Large intestine (tissue), 3 donors: Measurements from ENCODE around the gene MAML2. TPM values are rescaled to one million over a fixed set of nuclear protein-coding genes. Genes with fewer than 3 reads are reported as not detected.

ENCODE experiments used
- DNase-seq, 2 donors: peaks; one replicate each; pipeline versions ENCODE4 v3.0.0 to v3.0.0-alpha.2; 2013
- H3K27ac ChIP-seq: one replicate; pipeline ENCODE4 v1.5.1; 2013; ENCODE audit warnings: low read length
- H3K27me3 ChIP-seq: 2 replicates; pipeline ENCODE4 v1.6.1; 2013; ENCODE audit warnings: low read length; ENCODE audit not compliant: control insufficient read depth, insufficient read depth
- H3K36me3 ChIP-seq: 2 replicates; pipeline ENCODE4 v1.6.1; 2013; ENCODE audit warnings: low read length; ENCODE audit not compliant: control insufficient read depth, insufficient read depth
- H3K4me1 ChIP-seq: one replicate; pipeline ENCODE4 v1.6.1; 2013; ENCODE audit warnings: low read length; ENCODE audit not compliant: control insufficient read depth, insufficient read depth
- H3K4me3 ChIP-seq: one replicate; pipeline ENCODE4 v1.5.1; 2013; ENCODE audit warnings: low read length
- H3K9me3 ChIP-seq: one replicate; pipeline ENCODE4 v1.6.1; 2013; ENCODE audit warnings: mild to moderate bottlenecking, low read depth, low read length, moderate library complexity; ENCODE audit not compliant: control insufficient read depth
- WGBS: methylation state at CpG from one replicate; pipeline ENCODE4 v1.1.5; 2013; ENCODE audit warnings: low lambda C conversion rate; ENCODE audit not compliant: insufficient coverage; 5-methylcytosine and 5-hydroxymethylcytosine counted together
- polyA plus RNA-seq: library from polyadenylated mRNA; unstranded; fragments of 120-200 nt; gene quantifications from one replicate; pipeline ENCODE4 v1.2.1, GENCODE V29; 2013

Gene MAML2
- polyA plus RNA-seq, 1 donor: 11.2 TPM

- Histone ChIP-seq H3K27me3 (no peaks in the 10 kb centered on the region), H3K36me3 (peaks cover 14% of the 10 kb centered on the region), H3K4me1 (peaks cover 11% of the 10 kb centered on the region), H3K4me3 (no peak overlapping the region), H3K27ac (no peak overlapping the region), H3K9me3 (no peaks in the 10 kb centered on the region)
- 100% methylated on average over 2 of the region's 2 CpGs for WGBS
- DNase-seq: no peak
These were observed 353.9 kb downstream of the MAML2 start for GRCh38 chr11:95989076-95989605.

GRCh38 chr11:95985174-95985808 lies 357.7 kb downstream of the MAML2 start:
- DNase-seq: no peak
- Histone ChIP-seq H3K27ac (no peak overlapping the region), H3K9me3 (no peaks in the 10 kb centered on the region), H3K36me3 (peaks cover 25% of the 10 kb centered on the region), H3K4me1 (peaks cover 3% of the 10 kb centered on the region), H3K27me3 (no peaks in the 10 kb centered on the region), H3K4me3 (no peak overlapping the region)
- 60% methylated on average over 1 of the region's 1 CpG for WGBS

- no peak overlapping the region for H3K27ac ChIP-seq
These were observed 358.9 kb downstream of the MAML2 start for GRCh38 chr11:95984072-95984471.

GRCh38 chr11:95977534-95978174 lies 365.3 kb downstream of the MAML2 start:
- no peaks in the 10 kb centered on the region for H3K9me3 ChIP-seq
- H3K4me1 ChIP-seq: no peaks in the 10 kb centered on the region
- whole genome bisulfite sequencing: 100% methylated on average over 1 of the region's 6 CpGs
- DNase-seq: no peak
- no peaks in the 10 kb centered on the region for H3K27me3 ChIP-seq
- no peak overlapping the region for H3K4me3 ChIP-seq
- H3K36me3 ChIP-seq: peaks cover 30% of the 10 kb centered on the region
- no peak overlapping the region for H3K27ac ChIP-seq

More at GRCh38 chr11:95984072-95984471, 358.9 kb downstream of the MAML2 start:
- no peaks in the 10 kb centered on the region for H3K27me3 ChIP-seq
- no peak overlapping the region for H3K4me3 ChIP-seq
- WGBS: no CpG with 5 or more reads among the region's 2 CpGs
- H3K36me3 ChIP-seq: peaks cover 33% of the 10 kb centered on the region
- peaks cover 3% of the 10 kb centered on the region for H3K4me1 ChIP-seq
- DNase-seq: peak in 1 of 2 donors; percentile 76
- H3K9me3 ChIP-seq: no peaks in the 10 kb centered on the region

GRCh38 chr11:95976550-95976949 lies 366.4 kb downstream of the MAML2 start:
- Histone ChIP-seq H3K27ac (no peak overlapping the region), H3K27me3 (no peaks in the 10 kb centered on the region), H3K4me1 (no peaks in the 10 kb centered on the region), H3K4me3 (no peak overlapping the region), H3K9me3 (no peaks in the 10 kb centered on the region), H3K36me3 (peaks cover 30% of the 10 kb centered on the region)
- DNase-seq: no peak
- WGBS: no CpG with 5 or more reads among the region's 2 CpGs

- Histone ChIP-seq H3K27me3 (no peaks in the 10 kb centered on the region), H3K9me3 (no peaks in the 10 kb centered on the region), H3K36me3 (peaks cover 18% of the 10 kb centered on the region), H3K4me3 (no peak overlapping the region), H3K4me1 (no peaks in the 10 kb centered on the region), H3K27ac (no peak overlapping the region)
- WGBS: 100% methylated on average over 1 of the region's 5 CpGs
- DNase-seq: no peak
These were observed 367.7 kb downstream of the MAML2 start for GRCh38 chr11:95975343-95975742.

GRCh38 chr11:95972060-95972459 lies 370.9 kb downstream of the MAML2 start:
- WGBS: no CpG with 5 or more reads among the region's 2 CpGs
- peak in 1 of 2 donors; percentile 13 for DNase-seq

GRCh38 chr11:95968585-95968984 lies 374.4 kb downstream of the MAML2 start:
- no peak for DNase-seq
- Histone ChIP-seq H3K4me1 (no peaks in the 10 kb centered on the region), H3K4me3 (no peak overlapping the region), H3K36me3 (no peaks in the 10 kb centered on the region), H3K27me3 (no peaks in the 10 kb centered on the region), H3K27ac (no peak overlapping the region), H3K9me3 (no peaks in the 10 kb centered on the region)
- WGBS: 86% methylated on average over 1 of the region's 1 CpG

More at GRCh38 chr11:95972060-95972459, 370.9 kb downstream of the MAML2 start:
- no peaks in the 10 kb centered on the region for H3K36me3 ChIP-seq
- H3K4me3 ChIP-seq: no peak overlapping the region
- no peaks in the 10 kb centered on the region for H3K4me1 ChIP-seq
- no peaks in the 10 kb centered on the region for H3K27me3 ChIP-seq
- H3K27ac ChIP-seq: no peak overlapping the region
- H3K9me3 ChIP-seq: no peaks in the 10 kb centered on the region

GRCh38 chr11:95964281-95964680 lies 378.7 kb downstream of the MAML2 start:
- H3K4me3 ChIP-seq: no peak overlapping the region
- WGBS: no CpG with 5 or more reads among the region's 1 CpG
- H3K36me3 ChIP-seq: no peaks in the 10 kb centered on the region
- H3K4me1 ChIP-seq: no peaks in the 10 kb centered on the region
- DNase-seq: no peak
- H3K9me3 ChIP-seq: no peaks in the 10 kb centered on the region
- H3K27ac ChIP-seq: no peak overlapping the region
- H3K27me3 ChIP-seq: no peaks in the 10 kb centered on the region

- WGBS: 100% methylated on average over 1 of the region's 1 CpG
These were observed 381.2 kb downstream of the MAML2 start for GRCh38 chr11:95961758-95962157.

More at GRCh38 chr11:95961758-95962157, 381.2 kb downstream of the MAML2 start:
- Histone ChIP-seq H3K4me1 (no peaks in the 10 kb centered on the region), H3K36me3 (no peaks in the 10 kb centered on the region), H3K27me3 (no peaks in the 10 kb centered on the region), H3K4me3 (no peak overlapping the region), H3K9me3 (no peaks in the 10 kb centered on the region), H3K27ac (no peak overlapping the region)
- no peak for DNase-seq
